K562 (cell line): ENCODE results near the gene PES1. TPM values are rescaled to one million over a fixed set of nuclear protein-coding genes. Genes with fewer than 3 reads are reported as not detected.

ENCODE experiments used
- BACH1 ChIP-seq: fragments of 200-800 bp; sonication (Bioruptor generic); IDR thresholded peaks from 2 replicates; pipeline ENCODE4 v1.6.1; 2016; ENCODE audit warnings: missing genetic modification characterization, missing compliant biosample characterization
- BCOR ChIP-seq: fragments of 450-650 bp; IDR thresholded peaks from 2 replicates; pipeline ENCODE4 v1.6.1; 2016
- CBFB ChIP-seq: sonication (generic); formaldehyde crosslinking; IDR thresholded peaks from 2 replicates; pipeline ENCODE4 v1.4.0; 2020; ENCODE audit warnings: mild to moderate bottlenecking, missing genetic modification reagents
- CEBPZ ChIP-seq: fragments of 150-350 bp; IDR thresholded peaks from 2 replicates; pipeline ENCODE4 v1.6.1; 2014; ENCODE audit warnings: low read depth, mild to moderate bottlenecking, low read length, borderline replicate concordance
- DACH1 ChIP-seq: fragments of 450-650 bp; IDR thresholded peaks from 2 replicates; pipeline ENCODE4 v1.6.1; 2018; ENCODE audit not compliant: partially characterized antibody
- ELK1 ChIP-seq: sonication (generic); formaldehyde crosslinking; IDR thresholded peaks from 2 replicates; pipeline ENCODE4 v1.8.1; 2022; ENCODE audit warnings: missing genetic modification reagents
- HIVEP1 ChIP-seq: fragments of 250-450 bp; sonication (Bioruptor Pico); IDR thresholded peaks from 2 replicates; pipeline ENCODE4 v1.4.0; 2020; ENCODE audit warnings: mild to moderate bottlenecking
- ILF3 ChIP-seq: fragments of 450-650 bp; IDR thresholded peaks from 2 replicates; pipeline ENCODE4 v1.6.1; 2018; ENCODE audit warnings: antibody characterized with exemption, mild to moderate bottlenecking, moderate library complexity, borderline replicate concordance
- MLLT1 ChIP-seq, 2 experiments: fragments of 450-650 bp; IDR thresholded peaks; 2 replicates each; pipeline ENCODE4 v1.6.1; 2016
- MNT ChIP-seq, 2 experiments: fragments of 450-650 bp; conservative IDR thresholded peaks; 2 replicates each; pipeline ENCODE4 v1.6.1; 2017; ENCODE audit warnings: mild to moderate bottlenecking in 2 of 2, moderate library complexity in 2 of 2
- NFRKB ChIP-seq: fragments of 450-650 bp; IDR thresholded peaks from 2 replicates; pipeline ENCODE4 v1.6.1; 2016; ENCODE audit warnings: low read depth
- PKNOX1 ChIP-seq: fragments of 450-650 bp; IDR thresholded peaks from 2 replicates; pipeline ENCODE4 v1.6.1; 2016
- POU5F1 ChIP-seq: fragments of 150-350 bp; IDR thresholded peaks from 2 replicates; pipeline ENCODE4 v1.6.1; 2014; ENCODE audit warnings: borderline replicate concordance, low read length, low read depth, mild to moderate bottlenecking; ENCODE audit not compliant: partially characterized antibody
- TFE3 ChIP-seq: fragments of 450-650 bp; formaldehyde crosslinking; IDR thresholded peaks from 2 replicates; pipeline ENCODE4 v1.4.0; 2020; ENCODE audit warnings: mild to moderate bottlenecking, mixed read lengths
- ZBTB17 ChIP-seq: fragments of 450-650 bp; formaldehyde crosslinking; IDR thresholded peaks from 2 replicates; pipeline ENCODE4 v1.4.0; 2020; ENCODE audit warnings: mild to moderate bottlenecking
- ZEB2 ChIP-seq: fragments of 450-650 bp; IDR thresholded peaks from 2 replicates; pipeline ENCODE4 v1.6.1; 2016
- ZNF24 ChIP-seq: fragments of 450-650 bp; IDR thresholded peaks from 2 replicates; pipeline ENCODE4 v1.6.1; 2016
- polyA plus RNA-seq, 8 experiments: library from polyadenylated mRNA; depleted of rRNA in 4 of 8; stranded (reverse) in 5 of 8; unstranded in 3 of 8; fragments of >200 nt; fragmentation: Nextera tagmentation in 2 of 8; fragmentation: Illumina TruSeq in 1 of 8; extraction: Ambion mirVana in 2 of 8; extraction: Trizol in 1 of 8; gene quantifications; 2 replicates each; pipeline versions ENCODE4 v1.2.1 to v1.2.3, GENCODE V29; 2011 to 2014; ENCODE audit warnings: inconsistent platforms in 1 of 8, missing spikeins in 1 of 8
- total RNA-seq, 7 experiments: library from RNA; depleted of rRNA in 6 of 7; stranded (reverse); fragments of >200 nt in 6 of 7; fragmentation: Illumina TruSeq in 2 of 7; extraction: Trizol in 2 of 7; gene quantifications; 2 replicates each; pipeline versions ENCODE4 v1.2.1 to v1.2.3, GENCODE V29; 2011 to 2021; ENCODE audit warnings: low replicate concordance in 1 of 7

PES1 gene
- total and polyA plus RNA-seq, 9 of the 15 experiments (the other 6 are each of a cell fraction or from before 2014, with no cell fraction given), result 6.5 to 158 (median 94.3) TPM

GRCh38 chr22:30591588-30592359 lies at the start of gene PES1 (continued):
- TF ChIP-seq CBFB (CRISPR knock-in tag) (no peak), DACH1 (peak; percentile 90), MLLT1 (IDR thresholded peaks at IDR 0.05) (no peak), ZNF24 (no peak), CEBPZ (no peak), MNT (conservative IDR thresholded peaks at IDR 0.05) (peak; percentile 98 to 99), HIVEP1 (CRISPR knock-in tag) (no peak), ILF3 (no peak), TFE3 (no peak), BCOR (no peak), PKNOX1 (no peak), NFRKB (0 out of 2 replicates have a peak, but pooled peaks have one; percentile 37), ZEB2 (no peak), ZBTB17 (no peak), BACH1 (tag) (no peak), ELK1 (CRISPR knock-in tag) (no peak), POU5F1 (no peak)
